Kidney (tissue), 14 donors: ENCODE results near the gene PRKACA. TPM values are rescaled to one million over a fixed set of nuclear protein-coding genes. Genes with fewer than 3 reads are reported as not detected.

Experiments used
- DNase-seq, 5 donors: peaks; one replicate each; pipeline ENCODE4 v3.0.0-alpha.2; 2013 to 2020
- FAIRE-seq: peaks from 2 replicates; lab custom pipeline; 2012; peaks lifted over from hg19 to GRCh38; lab: Jason Lieb, UNC
- H3K27ac ChIP-seq, 2 donors: one replicate each; pipeline ENCODE4 v1.7.0; 2013; ENCODE audit warnings: low read depth in 2 of 2, low read length in 2 of 2, inconsistent platforms in 1 of 2
- H3K27me3 ChIP-seq: one replicate; pipeline ENCODE4 v1.7.1; 2013; ENCODE audit warnings: low read length, inconsistent platforms; ENCODE audit not compliant: control insufficient read depth, insufficient read depth
- H3K36me3 ChIP-seq, 3 donors: one replicate each; pipeline versions ENCODE4 v1.7.0 to v1.7.1; 2013; ENCODE audit warnings: low read length in 3 of 3, control low read depth in 1 of 3, inconsistent platforms in 1 of 3; ENCODE audit not compliant: insufficient read depth in 3 of 3, control insufficient read depth in 2 of 3
- H3K4me1 ChIP-seq, 3 donors: one replicate each; pipeline versions ENCODE4 v1.7.0 to v1.7.1; 2013; ENCODE audit warnings: low read length in 3 of 3, inconsistent platforms in 1 of 3, low read depth in 1 of 3; ENCODE audit not compliant: control insufficient read depth in 2 of 3, insufficient read depth in 2 of 3
- H3K4me3 ChIP-seq, 3 donors: one replicate each; pipeline versions ENCODE4 v1.7.0 to v1.8.1; 2013; ENCODE audit warnings: low read length in 3 of 3, control low read depth in 1 of 3, inconsistent platforms in 1 of 3
- H3K9ac ChIP-seq, 3 donors: one replicate each; pipeline versions ENCODE4 v1.7.0 to v1.7.1; 2013; ENCODE audit warnings: low read length in 3 of 3, control low read depth in 1 of 3, inconsistent platforms in 1 of 3
- H3K9me3 ChIP-seq, 3 donors: one replicate each; pipeline versions ENCODE4 v1.7.0 to v1.7.1; 2013; ENCODE audit warnings: low read length in 3 of 3, control low read depth in 1 of 3, inconsistent platforms in 1 of 3; ENCODE audit not compliant: control insufficient read depth in 2 of 3, insufficient read depth in 1 of 3
- intact Hi-C: fragments of 100-400 bp; cut with DNase I; formaldehyde crosslinking; loops from one replicate; pipeline ENCODE4 v1.11.1; 2022
- polyA plus RNA-seq: library from polyadenylated mRNA; stranded (reverse); fragments of 350-450 nt; fragmentation: Illumina TruSeq; extraction: RNeasy Lipid Tissue Mini Kit (QIAGEN cat#74804); gene quantifications from one replicate; pipeline ENCODE4 v1.2.3, GENCODE V29; 2014; ENCODE audit warnings: low read depth, low replicate concordance; ENCODE audit not compliant: insufficient read depth
- total RNA-seq: library from RNA; stranded (reverse); fragmentation: NEBNext Ultra II Directional; extraction: Animal tissue kit (Norgen Biotek cat#: 25700); gene quantifications from one replicate; pipeline ENCODE4 v1.2.1, GENCODE V29; 2021
- TF ChIP-seq, protein P1 (sequence below): IDR thresholded peaks from 3 replicates; pipeline ENCODE4 v1.5.1; 2012; ENCODE audit warnings: mild to moderate bottlenecking, moderate library complexity, borderline replicate concordance; ENCODE audit not compliant: insufficient read depth; ENCODE audit errors: extremely low read depth
- donor health status: control.
- donor health status: control.
- donor health status: control.
- donor health status: control.
- donor health status: control.
- donor health status: DM: yes; HTN: yes; CAD: no.
- donor health status: Normal renal cell carcinoma (clear cell type).

Gene PRKACA
- total and polyA plus RNA-seq, 2 donors from 2014 or later: 51.4 to 92.3 TPM

DNA sequence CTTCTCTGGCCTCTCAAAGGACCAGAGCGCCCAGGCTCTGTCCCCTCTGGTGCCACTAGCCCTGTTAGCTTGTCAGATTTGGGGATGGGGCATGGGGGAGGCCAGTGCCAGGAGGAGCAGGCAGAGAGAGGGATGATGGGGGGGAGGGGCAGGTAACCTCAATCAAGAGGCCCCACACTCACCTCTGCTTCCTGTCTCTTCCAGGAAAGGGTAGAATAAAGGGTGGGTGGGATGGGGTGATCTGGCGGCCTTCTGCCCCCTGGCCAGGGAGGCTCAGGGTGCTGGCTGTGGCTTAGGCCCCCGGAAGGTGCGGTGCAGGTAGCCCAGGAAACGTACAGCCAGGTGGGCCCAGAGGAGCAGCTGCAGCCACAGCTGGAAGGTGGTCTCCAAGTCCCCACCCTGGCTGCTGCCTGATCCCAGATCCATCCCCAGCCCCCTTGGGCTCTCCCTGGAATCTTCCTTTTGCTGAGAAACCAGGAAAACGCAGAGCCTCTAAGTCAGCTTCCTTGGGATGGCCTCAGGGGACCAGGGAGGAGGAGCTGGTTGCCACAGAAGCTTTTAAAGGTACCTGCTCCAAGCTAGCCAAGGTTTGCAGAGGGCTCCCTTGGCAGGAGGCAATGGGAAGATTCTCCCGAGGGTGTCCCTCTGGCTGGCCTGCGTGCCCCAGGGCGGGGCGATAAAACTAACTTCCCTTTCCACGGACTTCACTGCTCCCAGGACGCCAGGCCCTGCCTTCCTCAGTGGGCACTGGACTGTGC is 5.3 kb downstream of the PRKACA start:
- Histone ChIP-seq H3K9me3 (no peaks in the 10 kb centered on the region), H3K27ac (peak overlapping the region; percentile 30 to 80), H3K4me3 (peak overlapping the region in 1 of 3 donors; percentile 13), H3K27me3 (no peaks in the 10 kb centered on the region), H3K9ac (peak overlapping the region in 2 of 3 donors; percentile 31 to 58), H3K4me1 (peaks cover 0 to 35% (median 20%) of the 10 kb centered on the region in 3 donors), H3K36me3 (peaks cover 0 to 2% (median 0%) of the 10 kb centered on the region in 3 donors)
- no peak for DNase-seq
- no peak for FAIRE-seq
- TF ChIP-seq, protein P1, sequence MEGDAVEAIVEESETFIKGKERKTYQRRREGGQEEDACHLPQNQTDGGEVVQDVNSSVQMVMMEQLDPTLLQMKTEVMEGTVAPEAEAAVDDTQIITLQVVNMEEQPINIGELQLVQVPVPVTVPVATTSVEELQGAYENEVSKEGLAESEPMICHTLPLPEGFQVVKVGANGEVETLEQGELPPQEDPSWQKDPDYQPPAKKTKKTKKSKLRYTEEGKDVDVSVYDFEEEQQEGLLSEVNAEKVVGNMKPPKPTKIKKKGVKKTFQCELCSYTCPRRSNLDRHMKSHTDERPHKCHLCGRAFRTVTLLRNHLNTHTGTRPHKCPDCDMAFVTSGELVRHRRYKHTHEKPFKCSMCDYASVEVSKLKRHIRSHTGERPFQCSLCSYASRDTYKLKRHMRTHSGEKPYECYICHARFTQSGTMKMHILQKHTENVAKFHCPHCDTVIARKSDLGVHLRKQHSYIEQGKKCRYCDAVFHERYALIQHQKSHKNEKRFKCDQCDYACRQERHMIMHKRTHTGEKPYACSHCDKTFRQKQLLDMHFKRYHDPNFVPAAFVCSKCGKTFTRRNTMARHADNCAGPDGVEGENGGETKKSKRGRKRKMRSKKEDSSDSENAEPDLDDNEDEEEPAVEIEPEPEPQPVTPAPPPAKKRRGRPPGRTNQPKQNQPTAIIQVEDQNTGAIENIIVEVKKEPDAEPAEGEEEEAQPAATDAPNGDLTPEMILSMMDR: no peak
- intact Hi-C loops: no loop called here

DNA sequence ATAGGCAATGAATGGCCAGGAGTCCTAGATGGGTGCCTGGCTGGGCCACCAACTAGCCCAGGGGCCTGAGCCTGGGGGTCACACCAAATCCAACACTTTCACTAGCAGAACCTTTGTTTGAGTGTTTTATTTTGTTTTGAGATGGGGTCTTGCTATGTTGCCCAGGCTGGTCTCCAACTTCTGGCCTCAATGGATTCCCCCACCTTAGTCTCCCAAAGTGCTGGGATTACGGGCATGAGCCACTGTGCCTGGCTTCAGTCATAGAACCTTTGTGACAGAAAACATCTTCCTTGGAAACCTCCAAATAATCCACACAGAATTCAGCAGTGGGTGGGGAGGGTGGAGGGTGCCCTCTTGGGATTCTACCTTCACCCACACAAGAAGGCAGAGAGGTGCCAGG is 6.1 kb downstream of the PRKACA start:
- TF ChIP-seq, protein P1: no peak
- Histone ChIP-seq H3K9ac (no peak overlapping the region), H3K9me3 (no peaks in the 10 kb centered on the region), H3K27me3 (no peaks in the 10 kb centered on the region), H3K4me1 (peaks cover 0 to 32% (median 18%) of the 10 kb centered on the region in 3 donors), H3K36me3 (peaks cover 0 to 2% (median 0%) of the 10 kb centered on the region in 3 donors), H3K27ac (no peak overlapping the region), H3K4me3 (no peak overlapping the region)
- DNase-seq (no peak), FAIRE-seq (no peak)
- intact Hi-C loops: no loop called here

DNA sequence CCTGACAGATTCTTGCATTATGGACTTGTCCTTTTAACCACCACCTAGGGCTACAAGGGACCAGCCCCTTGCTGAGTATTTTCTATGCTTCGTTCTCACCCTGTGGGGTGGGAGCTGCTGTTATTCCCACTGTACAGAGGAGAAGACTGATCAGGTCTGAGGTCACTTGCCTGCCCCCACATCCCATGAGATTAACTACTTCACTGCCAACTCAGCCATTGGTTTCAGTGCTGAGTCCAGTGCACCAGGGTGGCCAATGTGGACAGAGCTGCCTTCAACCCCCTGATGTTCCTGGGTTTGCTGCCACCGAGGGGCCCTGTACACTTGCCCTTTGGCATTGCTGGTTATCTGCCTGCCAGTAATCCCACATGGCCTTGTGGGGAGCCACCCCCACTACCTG is 6.9 kb downstream of the PRKACA start:
- FAIRE-seq: no peak

More for the DNA sequence above, 6.9 kb downstream of the PRKACA start:
- peaks cover 0 to 24% (median 12%) of the 10 kb centered on the region in 3 donors for H3K4me1 ChIP-seq
- H3K36me3 ChIP-seq: peaks cover 0 to 4% (median 2%) of the 10 kb centered on the region in 3 donors
- H3K27me3 ChIP-seq: no peaks in the 10 kb centered on the region
- H3K27ac ChIP-seq: no peak overlapping the region
- no peaks in the 10 kb centered on the region for H3K9me3 ChIP-seq
- TF ChIP-seq, protein P1: no peak
- no peak overlapping the region for H3K9ac ChIP-seq
- no peak overlapping the region for H3K4me3 ChIP-seq
- DNase-seq: no peak
- intact Hi-C loops: no loop called here
